Ammon's horn (tissue), 1 donor: ENCODE data around the gene BLVRA.
"Not testable (repeated sequence)": the region's sequence is repeated elsewhere in the genome, so short reads cannot be mapped to it uniquely, and the experiment has no call there.

Source experiments
- DNase-seq: peaks from one replicate; pipeline ENCODE4 v3.0.0-alpha.2; 2016; ENCODE audit warnings: low spot score

BLVRA gene

GRCh38 chr7:43758029-43758821 is at the start of gene BLVRA:
TSS of gene BLVRA (plus strand) at chr7:43758680. CDS start at chr7:43771159, 12,479 bp downstream.
- peak; percentile 43 for DNase-seq

- no peak for DNase-seq
These were observed 47.0 kb upstream of the BLVRA start for GRCh38 chr7:43711503-43711902.

GRCh38 chr7:43715966-43716365 is 42.5 kb upstream of the BLVRA start:
- not testable (repeated sequence) for DNase-seq

- DNase-seq: no peak
These were observed 41.9 kb upstream of the BLVRA start for GRCh38 chr7:43716598-43716997.

- peak; percentile 46 for DNase-seq
These were observed 37.2 kb upstream of the BLVRA start for GRCh38 chr7:43721193-43721806.

GRCh38 chr7:43723007-43723341 is 35.5 kb upstream of the BLVRA start:
- no peak for DNase-seq

- DNase-seq: no peak
These were observed 33.2 kb upstream of the BLVRA start for GRCh38 chr7:43725251-43725650.

- DNase-seq: no peak
These were observed 32.0 kb upstream of the BLVRA start for GRCh38 chr7:43726466-43726865.

GRCh38 chr7:43727003-43727402 is 31.5 kb upstream of the BLVRA start:
- DNase-seq: no peak

- no peak for DNase-seq
These were observed 31.0 kb upstream of the BLVRA start for GRCh38 chr7:43727494-43727893.

- DNase-seq: peak; percentile 91
These were observed 29.1 kb upstream of the BLVRA start, which contains the start of gene COA1 for GRCh38 chr7:43729214-43729923. TSS of gene COA1 (minus strand) at chr7:43729523. CDS start at chr7:43648614, 80,909 bp downstream.

GRCh38 chr7:43729924-43730248 is 28.6 kb upstream of the BLVRA start:
- DNase-seq: no peak

- not testable (repeated sequence) for DNase-seq
These were observed 27.0 kb upstream of the BLVRA start for GRCh38 chr7:43731494-43731893.

GRCh38 chr7:43734575-43735332 is 23.7 kb upstream of the BLVRA start:
- not testable (repeated sequence) for DNase-seq

- no peak for DNase-seq
These were observed 23.1 kb upstream of the BLVRA start for GRCh38 chr7:43735403-43735801.

- no peak for DNase-seq
These were observed 22.5 kb upstream of the BLVRA start for GRCh38 chr7:43735802-43736603.

- DNase-seq: no peak
These were observed 20.9 kb upstream of the BLVRA start for GRCh38 chr7:43737467-43738127.

- no peak for DNase-seq
These were observed 15.8 kb upstream of the BLVRA start for GRCh38 chr7:43742692-43743091.

GRCh38 chr7:43747328-43748105 is 11.0 kb upstream of the BLVRA start:
- no peak for DNase-seq

GRCh38 chr7:43749383-43749940 is 9.0 kb upstream of the BLVRA start:
- DNase-seq: no peak
